DOHH2 (cell line): ENCODE results near the gene MAPKAPK2.

Source experiments
- CTCF ChIP-seq: fragments of 200-600 bp; sonication (generic); IDR thresholded peaks from one replicate; pipeline ENCODE4 v1.5.1; 2014; ENCODE audit warnings: antibody characterized with exemption, mild to moderate bottlenecking, low read depth, low read length; ENCODE audit not compliant: poor library complexity, severe bottlenecking
- EZH2phosphoT487 ChIP-seq: fragments of 200-600 bp; sonication (generic); IDR thresholded peaks from 2 replicates; pipeline ENCODE4 v1.6.1; 2017; ENCODE audit warnings: borderline replicate concordance, mild to moderate bottlenecking, antibody characterized with exemption, low read length, moderate library complexity, mixed read lengths

GRCh38 chr1:206736878-206737728, 52.4 kb downstream of the MAPKAPK2 start:
- TF ChIP-seq CTCF (no peak), EZH2phosphoT487 (no peak)
